Thoracic aorta (tissue), 2 donors: ENCODE results near the gene KCNK13. TPM values are rescaled to one million over a fixed set of nuclear protein-coding genes. Genes with fewer than 3 reads are reported as not detected.

ENCODE experiments used
- ATAC-seq: fragments of 150-250 bp; one replicate; pipeline ENCODE4 v1.8.0; 2017; ENCODE audit warnings: low read depth; ENCODE audit not compliant: insufficient number of reproducible peaks, low FRiP score
- DNase-seq: peaks from one replicate; pipeline ENCODE4 v3.0.0-alpha.2; 2020; ENCODE audit warnings: low spot score
- H3K27ac ChIP-seq, 2 donors: fragments of 200-600 bp; sonication (generic); 1 replicate in 1 of 2; 2 replicates in 1 of 2; pipeline ENCODE4 v1.5.1; 2016; ENCODE audit warnings: mild to moderate bottlenecking in 2 of 2, moderate library complexity in 2 of 2
- H3K27me3 ChIP-seq: fragments of 200-600 bp; sonication (generic); replicated peaks from 2 replicates; pipeline ENCODE4 v1.6.0; 2016; ENCODE audit warnings: mild to moderate bottlenecking; ENCODE audit not compliant: insufficient read depth
- H3K36me3 ChIP-seq: fragments of 200-600 bp; sonication (generic); one replicate; pipeline ENCODE4 v1.5.1; 2016
- H3K4me1 ChIP-seq, 2 donors: fragments of 200-600 bp; sonication (generic); 1 replicate in 1 of 2; 2 replicates in 1 of 2; pipeline versions ENCODE4 v1.5.1 to v1.6.0; 2016; ENCODE audit warnings: low read depth in 2 of 2, mild to moderate bottlenecking in 1 of 2; ENCODE audit not compliant: control insufficient read depth in 1 of 2
- H3K4me3 ChIP-seq: fragments of 200-600 bp; sonication (generic); 2 replicates; pipeline ENCODE4 v1.5.1; 2016; ENCODE audit warnings: mild to moderate bottlenecking
- H3K9me3 ChIP-seq: fragments of 200-600 bp; sonication (generic); 2 replicates; pipeline ENCODE4 v1.5.1; 2016
- CTCF ChIP-seq: fragments of 200-600 bp; sonication (generic); IDR thresholded peaks from one replicate; pipeline ENCODE4 v1.5.1; 2019; ENCODE audit warnings: antibody characterized with exemption
- total RNA-seq, 2 donors: library from RNA; depleted of rRNA; stranded (reverse); fragments of >200 nt; gene quantifications; one replicate each; pipeline versions ENCODE4 v1.1.0 to v1.2.3, GENCODE V29; 2016

KCNK13 gene
- total RNA-seq, 2 donors from 2014 or later: 0.14 to 0.92 TPM

GRCh38 chr14:90050271-90050670 lies 11.5 kb upstream of the KCNK13 start:
- no peak for DNase-seq
- Histone ChIP-seq H3K27ac (no peak overlapping the region), H3K27me3 (peaks cover 4% of the 10 kb centered on the region), H3K36me3 (no peaks in the 10 kb centered on the region), H3K4me1 (no peaks in the 10 kb centered on the region), H3K4me3 (no peak overlapping the region), H3K9me3 (no peaks in the 10 kb centered on the region)
- TF ChIP-seq CTCF: no peak
- no peak for ATAC-seq

GRCh38 chr14:90053044-90053443 lies 8.8 kb upstream of the KCNK13 start:
- Histone ChIP-seq H3K4me1 (no peaks in the 10 kb centered on the region), H3K4me3 (no peak overlapping the region), H3K36me3 (no peaks in the 10 kb centered on the region), H3K9me3 (no peaks in the 10 kb centered on the region), H3K27ac (no peak overlapping the region), H3K27me3 (peaks cover 4% of the 10 kb centered on the region)
- TF ChIP-seq CTCF: no peak
- ATAC-seq: no peak
- no peak for DNase-seq

GRCh38 chr14:90054803-90055202 lies 7.0 kb upstream of the KCNK13 start:
- ATAC-seq: no peak
- H3K4me3 ChIP-seq: no peak overlapping the region
- H3K27ac ChIP-seq: no peak overlapping the region
- DNase-seq: no peak
- no peak for TF ChIP-seq CTCF
- no peaks in the 10 kb centered on the region for H3K9me3 ChIP-seq
- no peaks in the 10 kb centered on the region for H3K36me3 ChIP-seq
- H3K27me3 ChIP-seq: peaks cover 4% of the 10 kb centered on the region
- no peaks in the 10 kb centered on the region for H3K4me1 ChIP-seq

GRCh38 chr14:90056826-90057225 lies 5.0 kb upstream of the KCNK13 start:
- ATAC-seq: no peak
- H3K36me3 ChIP-seq: no peaks in the 10 kb centered on the region
- no peak for TF ChIP-seq CTCF
- H3K9me3 ChIP-seq: no peaks in the 10 kb centered on the region
- DNase-seq: no peak
- no peak overlapping the region for H3K27ac ChIP-seq
- H3K4me3 ChIP-seq: no peak overlapping the region
- peaks cover 8 to 17% of the 10 kb centered on the region in 2 donors for H3K4me1 ChIP-seq
- peaks cover 4% of the 10 kb centered on the region for H3K27me3 ChIP-seq

GRCh38 chr14:90058876-90059458 lies 2.8 kb upstream of the KCNK13 start:
- DNase-seq (no peak), ATAC-seq (no peak)
- Histone ChIP-seq H3K9me3 (no peaks in the 10 kb centered on the region), H3K4me3 (no peak overlapping the region), H3K27ac (no peak overlapping the region), H3K27me3 (peaks cover 4% of the 10 kb centered on the region), H3K36me3 (no peaks in the 10 kb centered on the region), H3K4me1 (peaks cover 14 to 27% of the 10 kb centered on the region in 2 donors)
- TF ChIP-seq CTCF: no peak
